Fibroblast of the aortic adventitia (primary cell): Measurements from ENCODE around the gene RABIF. TPM values are rescaled to one million over a fixed set of nuclear protein-coding genes. Genes with fewer than 3 reads are reported as not detected.

Experiments
- DNase-seq: peaks from one replicate; pipeline ENCODE4 v3.0.0-alpha.2; 2010; ENCODE audit warnings: low read depth
- H3K4me3 ChIP-seq: 2 replicates; pipeline ENCODE4 v1.5.1; 2011; ENCODE audit warnings: low read depth, mild to moderate bottlenecking, control low read depth, low read length, moderate library complexity
- total RNA-seq: library from RNA; depleted of rRNA; stranded (reverse); fragments of >200 nt; gene quantifications from 2 replicates; pipeline ENCODE4 v1.2.3, GENCODE V29; 2012; ENCODE audit warnings: low replicate concordance
- TF ChIP-seq, protein P1 (sequence below): IDR thresholded peaks from 2 replicates; pipeline ENCODE4 v1.5.1; 2011; ENCODE audit warnings: mild to moderate bottlenecking, low read length, control low read depth, inconsistent platforms; ENCODE audit not compliant: insufficient read depth

Gene RABIF
- total RNA-seq, 1 donor, result 10.9 TPM

GRCh38 chr1:202858789-202859414 is 30.0 kb downstream of the RABIF start:
- TF ChIP-seq, protein P1, sequence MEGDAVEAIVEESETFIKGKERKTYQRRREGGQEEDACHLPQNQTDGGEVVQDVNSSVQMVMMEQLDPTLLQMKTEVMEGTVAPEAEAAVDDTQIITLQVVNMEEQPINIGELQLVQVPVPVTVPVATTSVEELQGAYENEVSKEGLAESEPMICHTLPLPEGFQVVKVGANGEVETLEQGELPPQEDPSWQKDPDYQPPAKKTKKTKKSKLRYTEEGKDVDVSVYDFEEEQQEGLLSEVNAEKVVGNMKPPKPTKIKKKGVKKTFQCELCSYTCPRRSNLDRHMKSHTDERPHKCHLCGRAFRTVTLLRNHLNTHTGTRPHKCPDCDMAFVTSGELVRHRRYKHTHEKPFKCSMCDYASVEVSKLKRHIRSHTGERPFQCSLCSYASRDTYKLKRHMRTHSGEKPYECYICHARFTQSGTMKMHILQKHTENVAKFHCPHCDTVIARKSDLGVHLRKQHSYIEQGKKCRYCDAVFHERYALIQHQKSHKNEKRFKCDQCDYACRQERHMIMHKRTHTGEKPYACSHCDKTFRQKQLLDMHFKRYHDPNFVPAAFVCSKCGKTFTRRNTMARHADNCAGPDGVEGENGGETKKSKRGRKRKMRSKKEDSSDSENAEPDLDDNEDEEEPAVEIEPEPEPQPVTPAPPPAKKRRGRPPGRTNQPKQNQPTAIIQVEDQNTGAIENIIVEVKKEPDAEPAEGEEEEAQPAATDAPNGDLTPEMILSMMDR, result no peak
- DNase-seq, result peak; percentile 28
- no peak overlapping the region for H3K4me3 ChIP-seq

DNA sequence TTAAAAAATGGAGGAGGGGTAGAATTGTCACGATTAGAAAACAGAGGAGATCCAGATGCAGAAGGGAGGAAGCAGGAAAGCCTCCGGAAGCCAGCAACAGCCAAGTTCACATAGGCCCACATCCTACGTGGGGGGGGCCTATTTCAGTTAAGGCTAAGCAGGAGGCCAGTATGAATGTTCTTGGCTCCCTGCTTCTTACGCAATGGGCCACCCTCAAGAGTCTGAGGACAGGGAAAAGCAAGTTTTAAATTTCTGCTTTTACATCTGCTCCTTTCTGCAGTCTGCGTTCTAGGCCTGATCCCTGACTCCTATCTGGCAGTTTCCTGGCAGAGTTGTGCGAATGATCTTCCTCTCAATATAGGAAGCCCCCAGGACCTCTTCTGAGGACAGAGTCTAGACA is 30.6 kb downstream of the RABIF start:
- TF ChIP-seq, protein P1, result no peak
- DNase-seq, result peak; percentile 75
- no peak overlapping the region for H3K4me3 ChIP-seq

GRCh38 chr1:202857136-202857610 is 31.8 kb downstream of the RABIF start:
- no peak for DNase-seq
- no peak overlapping the region for H3K4me3 ChIP-seq
- TF ChIP-seq, protein P1, result no peak

- TF ChIP-seq, protein P1, result no peak
- H3K4me3 ChIP-seq, result no peak overlapping the region
- no peak for DNase-seq
Measured at GRCh38 chr1:202856014-202856413, 32.9 kb downstream of the RABIF start.

GRCh38 chr1:202854787-202855186 is 34.2 kb downstream of the RABIF start:
- no peak overlapping the region for H3K4me3 ChIP-seq
- TF ChIP-seq, protein P1, result no peak
- no peak for DNase-seq

- H3K4me3 ChIP-seq, result no peak overlapping the region
- peak; percentile 43 for DNase-seq
- TF ChIP-seq, protein P1, result peak; percentile 56
Measured at GRCh38 chr1:202852163-202852904, 36.6 kb downstream of the RABIF start.
